GM11168 (cell line): ENCODE results near the gene C14orf180.

Source experiments
- in situ Hi-C: fragments of 300-500 bp; cut with MboI; formaldehyde crosslinking; loops from one replicate; pipeline ENCODE4 v1.12.0; 2022; ENCODE audit warnings: low sequenced_read_pairs; ENCODE audit not compliant: unreplicated experiment

Gene C14orf180

DNA sequence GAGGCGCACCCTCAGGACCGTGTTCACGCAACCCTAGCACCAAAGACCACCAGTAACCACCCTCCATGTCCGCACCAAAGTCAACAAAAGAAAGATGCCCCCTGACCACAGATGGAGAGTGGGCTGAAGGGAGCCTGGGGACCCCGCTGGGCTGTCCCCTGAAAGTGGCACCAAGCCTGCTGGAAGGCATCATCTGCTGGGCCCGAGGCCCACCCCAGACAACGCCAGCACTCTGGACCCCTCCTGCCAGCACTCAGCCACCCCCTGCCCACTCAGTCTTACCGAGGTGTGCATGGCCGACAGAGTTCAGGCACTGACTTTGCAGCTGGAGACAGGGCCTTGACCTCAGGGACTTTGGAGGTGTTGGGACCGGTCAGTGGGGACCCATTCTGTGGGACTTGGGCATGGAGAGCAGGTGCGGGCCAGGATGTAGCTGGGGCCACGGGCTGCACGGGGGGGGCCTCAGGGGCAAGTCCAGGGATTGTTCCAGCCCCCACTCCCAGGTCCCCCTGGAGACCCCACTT is 59.4 kb downstream of the C14orf180 start:
- in situ Hi-C loops, result loop anchor here (25.0 kb wide), 1 partner anchor 502 kb away; the partner anchor contains the start of gene KIF26A

DNA sequence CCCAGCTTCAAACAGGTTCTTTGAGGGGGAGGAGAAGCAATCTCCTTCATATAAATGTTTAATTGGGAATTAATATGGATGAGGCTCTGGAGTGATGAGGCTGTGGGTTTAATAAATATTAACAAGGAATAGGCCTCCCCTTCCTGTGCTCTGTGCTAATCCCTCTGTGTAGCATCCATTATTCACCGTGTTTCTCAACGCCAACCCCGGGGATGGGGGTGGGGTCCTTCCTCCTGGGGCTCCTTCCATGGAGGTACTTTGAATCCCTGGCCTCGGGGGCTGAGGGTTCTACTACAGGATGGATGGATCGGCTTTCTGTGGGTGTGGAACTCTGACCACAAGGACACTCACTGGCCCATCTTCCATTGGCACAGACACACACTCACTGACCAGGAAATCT is 59.9 kb downstream of the C14orf180 start:
- in situ Hi-C loops, result loop anchor here (25.0 kb wide), 1 partner anchor 502 kb away; the partner anchor contains the start of gene KIF26A
